Fibroblast of lung (primary cell): ENCODE results near the gene ARIH2. TPM values are rescaled to one million over a fixed set of nuclear protein-coding genes. Genes with fewer than 3 reads are reported as not detected.

Experiments used
- DNase-seq, 2 donors: peaks; one replicate each; pipeline versions ENCODE4 v3.0.0 to v3.0.0-alpha.2; 2010; ENCODE audit warnings: low read depth in 2 of 2
- H2AFZ ChIP-seq: 2 replicates; pipeline ENCODE4 v1.5.1; 2012; ENCODE audit warnings: low read length, control low read depth, inconsistent platforms
- H3K27ac ChIP-seq: 2 replicates; pipeline ENCODE4 v1.5.1; 2011; ENCODE audit warnings: low read length, control low read depth; ENCODE audit not compliant: insufficient read depth
- H3K27me3 ChIP-seq: 2 replicates; pipeline ENCODE4 v1.5.1; 2011; ENCODE audit warnings: mild to moderate bottlenecking, low read length; ENCODE audit not compliant: control insufficient read depth, insufficient read depth
- H3K36me3 ChIP-seq: 2 replicates; pipeline ENCODE4 v1.5.1; 2011; ENCODE audit warnings: low read length; ENCODE audit not compliant: control insufficient read depth, insufficient read depth
- H3K4me1 ChIP-seq: 2 replicates; pipeline ENCODE4 v1.5.1; 2011; ENCODE audit warnings: low read length; ENCODE audit not compliant: control insufficient read depth, insufficient read depth; ENCODE audit errors: extremely low read depth
- H3K4me2 ChIP-seq: 2 replicates; pipeline ENCODE4 v1.5.1; 2011; ENCODE audit warnings: low read length, control low read depth; ENCODE audit not compliant: insufficient read depth; ENCODE audit errors: extremely low read depth
- H3K4me3 ChIP-seq, 4 experiments: fragments of 200-600 bp in 1 of 4; sonication (generic) in 1 of 4; replicated peaks in 1 of 4; 2 replicates each; pipeline ENCODE4 v1.5.1; 2011 to 2016; ENCODE audit warnings: low read length in 4 of 4, low read depth in 3 of 4, mild to moderate bottlenecking in 3 of 4, control low read depth in 2 of 4, inconsistent platforms in 1 of 4, mixed read lengths in 1 of 4; ENCODE audit not compliant: insufficient read depth in 1 of 4; ENCODE audit errors: control extremely low read depth in 1 of 4
- H3K79me2 ChIP-seq: 2 replicates; pipeline ENCODE4 v1.5.1; 2012; ENCODE audit warnings: mild to moderate bottlenecking, low read length, inconsistent platforms; ENCODE audit not compliant: control insufficient read depth, insufficient read depth
- H3K9ac ChIP-seq: 2 replicates; pipeline ENCODE4 v1.5.1; 2011; ENCODE audit warnings: mild to moderate bottlenecking, low read length, control low read depth; ENCODE audit not compliant: insufficient read depth
- H3K9me3 ChIP-seq: 2 replicates; pipeline ENCODE4 v1.5.1; 2012; ENCODE audit warnings: low read depth, low read length; ENCODE audit not compliant: control insufficient read depth, insufficient read depth
- H4K20me1 ChIP-seq: 2 replicates; pipeline ENCODE4 v1.5.1; 2011; ENCODE audit warnings: low read length; ENCODE audit not compliant: control insufficient read depth, insufficient read depth; ENCODE audit errors: extremely low read depth
- CTCF ChIP-seq, 2 donors: IDR thresholded peaks in 1 of 2; conservative IDR thresholded peaks in 1 of 2; 1 replicate in 1 of 2; 2 replicates in 1 of 2; pipeline ENCODE4 v1.5.1; 2011 to 2012; ENCODE audit warnings: low read length in 2 of 2, control low read depth in 1 of 2, inconsistent platforms in 1 of 2, low read depth in 1 of 2, mild to moderate bottlenecking in 1 of 2
- EZH2 ChIP-seq: IDR thresholded peaks from 2 replicates; pipeline ENCODE4 v1.5.1; 2012; ENCODE audit warnings: low read length, control low read depth, mild to moderate bottlenecking; ENCODE audit errors: missing control alignments
- polyA plus RNA-seq, 2 donors: library from polyadenylated mRNA; depleted of rRNA in 1 of 2; stranded (reverse) in 1 of 2; unstranded in 1 of 2; fragments of >200 nt; gene quantifications; 2 replicates each; pipeline ENCODE4 v1.2.1, GENCODE V29; 2011 to 2012; ENCODE audit warnings: missing spikeins in 1 of 2
- total RNA-seq: library from RNA; depleted of rRNA; stranded (reverse); fragments of >200 nt; gene quantifications from 2 replicates; pipeline ENCODE4 v1.2.1, GENCODE V29; 2014

ARIH2 gene
- total and polyA plus RNA-seq, 2 donors (not counting 1 experiment from before 2014, with no cell fraction given), result 71.4 to 91.7 TPM

- no peak overlapping the region for H3K9ac ChIP-seq
- H3K36me3 ChIP-seq, result peaks cover 21% of the 10 kb centered on the region
- H3K27me3 ChIP-seq, result no peaks in the 10 kb centered on the region
- no peak overlapping the region for H3K4me3 ChIP-seq
- H3K79me2 ChIP-seq, result peaks cover 32% of the 10 kb centered on the region
- H2AFZ ChIP-seq, result no peak overlapping the region
- no peaks in the 10 kb centered on the region for H4K20me1 ChIP-seq
- H3K9me3 ChIP-seq, result no peaks in the 10 kb centered on the region
- H3K4me1 ChIP-seq, result peaks cover 7% of the 10 kb centered on the region
- no peak for TF ChIP-seq EZH2
- TF ChIP-seq CTCF (conservative IDR thresholded peaks at IDR 0.05 in 1 of 2, IDR thresholded peaks at IDR 0.05 in 1 of 2; ENCODE audit: low read depth in 1 of 2, low read length in 2 of 2), result no peak
- H3K4me2 ChIP-seq, result no peak overlapping the region
- no peak overlapping the region for H3K27ac ChIP-seq
- no peak for DNase-seq
Measured at GRCh38 chr3:49030321-49030720, 111.7 kb downstream of the ARIH2 start.

- no peak overlapping the region for H3K27ac ChIP-seq
Measured at GRCh38 chr3:49032646-49033304, 114.1 kb downstream of the ARIH2 start.

GRCh38 chr3:49034650-49035049 lies 116.0 kb downstream of the ARIH2 start:
- H3K9me3 ChIP-seq, result no peaks in the 10 kb centered on the region
- TF ChIP-seq CTCF (conservative IDR thresholded peaks at IDR 0.05 in 1 of 2, IDR thresholded peaks at IDR 0.05 in 1 of 2; ENCODE audit: low read depth in 1 of 2, low read length in 2 of 2) (no peak), EZH2 (no peak)
- H3K27me3 ChIP-seq, result no peaks in the 10 kb centered on the region
- no peaks in the 10 kb centered on the region for H4K20me1 ChIP-seq
- peaks cover 9% of the 10 kb centered on the region for H3K36me3 ChIP-seq
- H2AFZ ChIP-seq, result no peak overlapping the region
- no peaks in the 10 kb centered on the region for H3K4me1 ChIP-seq
- H3K9ac ChIP-seq, result no peak overlapping the region
- H3K4me2 ChIP-seq, result no peak overlapping the region
- H3K4me3 ChIP-seq, result no peak overlapping the region
- no peaks in the 10 kb centered on the region for H3K79me2 ChIP-seq
- no peak for DNase-seq
- H3K27ac ChIP-seq, result no peak overlapping the region

More at GRCh38 chr3:49032646-49033304, 114.1 kb downstream of the ARIH2 start:
- TF ChIP-seq EZH2, result no peak
- TF ChIP-seq CTCF (conservative IDR thresholded peaks at IDR 0.05 in 1 of 2, IDR thresholded peaks at IDR 0.05 in 1 of 2; ENCODE audit: low read depth in 1 of 2, low read length in 2 of 2), result no peak
- peak in 1 of 2 donors; percentile 43 for DNase-seq
- no peaks in the 10 kb centered on the region for H3K27me3 ChIP-seq
- no peak overlapping the region for H2AFZ ChIP-seq
- H3K9ac ChIP-seq, result no peak overlapping the region
- peaks cover 5% of the 10 kb centered on the region for H3K4me1 ChIP-seq
- H3K4me3 ChIP-seq, result no peak overlapping the region
- no peaks in the 10 kb centered on the region for H4K20me1 ChIP-seq
- peaks cover 14% of the 10 kb centered on the region for H3K79me2 ChIP-seq
- H3K9me3 ChIP-seq, result no peaks in the 10 kb centered on the region
- H3K36me3 ChIP-seq, result peaks cover 9% of the 10 kb centered on the region
- H3K4me2 ChIP-seq, result no peak overlapping the region
